H1 (cell line): ENCODE results near the gene PAWR. TPM values are rescaled to one million over a fixed set of nuclear protein-coding genes. Genes with fewer than 3 reads are reported as not detected.

Experiments used
- CTCF ChIA-PET: fragments of 300-600 bp; sonication (Branson Sonifier 250); formaldehyde crosslinking; loops from one replicate; lab custom pipeline; 2021; ENCODE audit not compliant: partially characterized antibody; lab: Charles Lee
- POLR2A ChIA-PET: fragments of 300-600 bp; sonication (Branson Sonifier 250); formaldehyde crosslinking; loops from one replicate; lab custom pipeline; 2021; ENCODE audit warnings: inconsistent platforms; ENCODE audit not compliant: partially characterized antibody; lab: Charles Lee
- DNase-seq, 2 experiments: peaks; one replicate each; pipeline versions ENCODE4 v3.0.0 to v3.0.0-alpha.2; 2010 to 2022; ENCODE audit warnings: low spot score in 2 of 2, low read depth in 1 of 2, mixed read lengths in 1 of 2
- FAIRE-seq: peaks from 2 replicates; lab custom pipeline; 2011; peaks lifted over from hg19 to GRCh38; lab: Jason Lieb, UNC
- H2AFZ ChIP-seq: 2 replicates; pipeline ENCODE4 v1.8.1; 2012; ENCODE audit warnings: low read length, inconsistent platforms
- H2AK5ac ChIP-seq: 2 replicates; pipeline ENCODE4 v1.6.1; 2013; ENCODE audit warnings: low read depth, low read length
- H2BK120ac ChIP-seq: replicated peaks from 2 replicates; pipeline ENCODE3; 2013; ENCODE audit warnings: low read depth, low read length, inconsistent platforms
- H2BK12ac ChIP-seq: 2 replicates; pipeline ENCODE4 v1.6.1; 2013; ENCODE audit warnings: low read depth, low read length
- H2BK15ac ChIP-seq: 2 replicates; pipeline ENCODE4 v1.6.1; 2013; ENCODE audit warnings: low read length
- H2BK20ac ChIP-seq: 2 replicates; pipeline ENCODE4 v1.6.1; 2013; ENCODE audit warnings: low read length
- H2BK5ac ChIP-seq: 2 replicates; pipeline ENCODE4 v1.6.1; 2013; ENCODE audit warnings: low read depth, low read length
- H3K14ac ChIP-seq: 2 replicates; pipeline ENCODE4 v1.6.1; 2013; ENCODE audit warnings: inconsistent platforms; ENCODE audit not compliant: insufficient read length
- H3K18ac ChIP-seq: 2 replicates; pipeline ENCODE4 v1.6.1; 2013; ENCODE audit warnings: low read length; ENCODE audit errors: extremely low read depth
- H3K23ac ChIP-seq: 2 replicates; pipeline ENCODE4 v1.6.1; 2013; ENCODE audit warnings: inconsistent platforms; ENCODE audit not compliant: insufficient read length
- H3K23me2 ChIP-seq: 2 replicates; pipeline ENCODE4 v1.6.1; 2013; ENCODE audit warnings: low read depth, low read length
- H3K27ac ChIP-seq: 2 replicates; pipeline ENCODE4 v1.6.1; 2011; ENCODE audit warnings: low read depth, low read length, inconsistent platforms
- H3K27me3 ChIP-seq, 4 experiments: replicated peaks in 1 of 4; 1 replicate in 1 of 4; 2 replicates in 3 of 4; pipeline versions ENCODE4 v1.6.1 to v1.8.1; 2011 to 2013; ENCODE audit warnings: low read length in 3 of 4, mild to moderate bottlenecking in 3 of 4, inconsistent platforms in 2 of 4, mixed read lengths in 2 of 4, moderate library complexity in 1 of 4; ENCODE audit not compliant: control insufficient read depth in 3 of 4, insufficient read depth in 3 of 4; ENCODE audit errors: extremely low read depth in 1 of 4
- H3K36me3 ChIP-seq, 4 experiments: 2 replicates each; pipeline versions ENCODE4 v1.6.1 to v1.8.1; 2011 to 2013; ENCODE audit warnings: mild to moderate bottlenecking in 4 of 4, low read length in 3 of 4, moderate library complexity in 2 of 4, control low read depth in 1 of 4, inconsistent platforms in 1 of 4; ENCODE audit not compliant: insufficient read depth in 4 of 4, control insufficient read depth in 2 of 4
- H3K4ac ChIP-seq: replicated peaks from 2 replicates; pipeline ENCODE3; 2013; ENCODE audit warnings: low read length, low read depth, mixed read lengths, inconsistent platforms; ENCODE audit not compliant: insufficient read length
- H3K4me1 ChIP-seq, 4 experiments: replicated peaks in 1 of 4; 1 replicate in 1 of 4; 2 replicates in 3 of 4; pipeline versions ENCODE4 v1.6.1 to v1.8.1; 2011 to 2013; ENCODE audit warnings: low read length in 3 of 4, inconsistent platforms in 2 of 4, mixed read lengths in 1 of 4; ENCODE audit not compliant: insufficient read depth in 4 of 4, control insufficient read depth in 3 of 4
- H3K4me2 ChIP-seq, 2 experiments: 2 replicates each; pipeline versions ENCODE4 v1.6.1 to v1.8.1; 2011 to 2013; ENCODE audit warnings: low read depth in 2 of 2, low read length in 2 of 2, control low read depth in 1 of 2, inconsistent platforms in 1 of 2, mild to moderate bottlenecking in 1 of 2; ENCODE audit not compliant: insufficient read depth in 1 of 2
- H3K4me3 ChIP-seq, 4 experiments: fragments of 200-600, 300-600 bp in 1 of 4; sonication (generic), shearing (Covaris generic), sonication (Bioruptor Twin) in 1 of 4; 2 replicates each; pipeline versions ENCODE4 v1.5.1 to v1.8.1; 2011 to 2016; ENCODE audit warnings: low read length in 4 of 4, low read depth in 3 of 4, control low read depth in 2 of 4, inconsistent platforms in 2 of 4, mild to moderate bottlenecking in 2 of 4, mixed read lengths in 1 of 4, moderate library complexity in 1 of 4; ENCODE audit not compliant: insufficient read depth in 2 of 4; ENCODE audit errors: extremely low read depth in 1 of 4
- H3K56ac ChIP-seq: replicated peaks from 2 replicates; pipeline ENCODE3; 2013; ENCODE audit warnings: low read depth, mild to moderate bottlenecking, mixed read lengths, low read length, inconsistent platforms; ENCODE audit not compliant: insufficient read length
- H3K79me1 ChIP-seq: 2 replicates; pipeline ENCODE4 v1.6.1; 2013; ENCODE audit warnings: low read depth, low read length, control low read depth
- H3K79me2 ChIP-seq, 2 experiments: 2 replicates each; pipeline versions ENCODE4 v1.6.1 to v1.8.1; 2012 to 2013; ENCODE audit warnings: low read length in 2 of 2, mild to moderate bottlenecking in 2 of 2, inconsistent platforms in 1 of 2; ENCODE audit not compliant: insufficient read depth in 2 of 2, control insufficient read depth in 1 of 2
- H3K9ac ChIP-seq, 4 experiments: replicated peaks in 1 of 4; 1 replicate in 1 of 4; 2 replicates in 3 of 4; pipeline versions ENCODE4 v1.6.1 to v1.8.1; 2011 to 2013; ENCODE audit warnings: low read depth in 3 of 4, low read length in 3 of 4, control low read depth in 2 of 4, mild to moderate bottlenecking in 2 of 4, moderate library complexity in 2 of 4, inconsistent platforms in 1 of 4; ENCODE audit errors: extremely low read depth in 1 of 4
- H3K9me3 ChIP-seq, 2 experiments: 2 replicates each; pipeline versions ENCODE4 v1.6.1 to v1.8.1; 2012 to 2013; ENCODE audit warnings: mild to moderate bottlenecking in 2 of 2, moderate library complexity in 2 of 2, control low read depth in 1 of 2, inconsistent platforms in 1 of 2, low read depth in 1 of 2, low read length in 1 of 2, mixed read lengths in 1 of 2; ENCODE audit not compliant: insufficient read depth in 2 of 2
- H4K20me1 ChIP-seq, 2 experiments: replicated peaks in 1 of 2; 2 replicates each; pipeline versions ENCODE3 to v1.8.1; 2011 to 2013; ENCODE audit warnings: inconsistent platforms in 2 of 2, low read length in 2 of 2, mild to moderate bottlenecking in 1 of 2; ENCODE audit not compliant: insufficient read depth in 2 of 2, control insufficient read depth in 1 of 2
- H4K5ac ChIP-seq: 2 replicates; pipeline ENCODE4 v1.6.1; 2013; ENCODE audit warnings: low read length, low read depth, mixed read lengths, inconsistent platforms; ENCODE audit not compliant: insufficient read length
- H4K8ac ChIP-seq: 2 replicates; pipeline ENCODE4 v1.8.0; 2013; ENCODE audit warnings: mild to moderate bottlenecking, moderate library complexity, low read length, inconsistent platforms; ENCODE audit not compliant: insufficient read depth; ENCODE audit errors: extremely low read depth
- H4K91ac ChIP-seq: replicated peaks from 2 replicates; pipeline ENCODE3; 2013; ENCODE audit warnings: low read length, mixed read lengths, inconsistent platforms; ENCODE audit not compliant: insufficient read length
- CHD2 ChIP-seq: IDR thresholded peaks from 2 replicates; pipeline ENCODE4 v1.6.1; 2012; ENCODE audit warnings: low read length, improper control_type of control experiment
- CTBP2 ChIP-seq: IDR thresholded peaks from 2 replicates; pipeline ENCODE4 v1.7.0; 2011; ENCODE audit warnings: borderline replicate concordance, mild to moderate bottlenecking, moderate library complexity, mixed read lengths, low read length; ENCODE audit not compliant: insufficient read depth, insufficient read length
- HDAC6 ChIP-seq: IDR thresholded peaks from one replicate; pipeline ENCODE4 v1.7.1; 2012; ENCODE audit warnings: low read depth, mild to moderate bottlenecking, inconsistent platforms, low read length, moderate library complexity
- MAFK ChIP-seq: IDR thresholded peaks from 2 replicates; pipeline ENCODE4 v1.6.1; 2012; ENCODE audit warnings: low read depth, mild to moderate bottlenecking, improper control_type of control experiment, low read length
- NRF1 ChIP-seq: IDR thresholded peaks from 2 replicates; pipeline ENCODE4 v1.6.1; 2011; ENCODE audit warnings: mild to moderate bottlenecking, low read depth, low read length, improper control_type of control experiment
- PHF8 ChIP-seq: fragments of 200-600 bp; sonication (generic); conservative IDR thresholded peaks from 2 replicates; pipeline ENCODE4 v1.7.1; 2012; ENCODE audit warnings: low read depth, mild to moderate bottlenecking, inconsistent platforms, low read length, moderate library complexity
- POLR2AphosphoS5 ChIP-seq: IDR thresholded peaks from 2 replicates; pipeline ENCODE4 v1.6.1; 2011; ENCODE audit warnings: low read depth, low read length
- RAD21 ChIP-seq, 2 experiments: IDR thresholded peaks in 1 of 2; conservative IDR thresholded peaks in 1 of 2; 2 replicates each; pipeline ENCODE4 v1.6.1; 2011; ENCODE audit warnings: low read depth in 2 of 2, low read length in 2 of 2, improper control_type of control experiment in 1 of 2, inconsistent platforms in 1 of 2, mild to moderate bottlenecking in 1 of 2, moderate library complexity in 1 of 2
- RNF2 ChIP-seq: fragments of 200-900, 300-1000 bp; sonication (generic); IDR thresholded peaks from 2 replicates; pipeline ENCODE4 v1.7.1; 2016; ENCODE audit warnings: borderline replicate concordance, low read depth, mild to moderate bottlenecking, antibody characterized with exemption, low read length; ENCODE audit not compliant: poor library complexity, severe bottlenecking; ENCODE audit errors: missing control alignments
- TAF1 ChIP-seq: IDR thresholded peaks from 2 replicates; pipeline ENCODE4 v1.6.1; 2011; ENCODE audit warnings: mild to moderate bottlenecking, low read depth, low read length
- TCF12 ChIP-seq: IDR thresholded peaks from 2 replicates; pipeline ENCODE4 v1.6.1; 2011; ENCODE audit warnings: low read depth, mild to moderate bottlenecking, low read length
- ZNF274 ChIP-seq: IDR thresholded peaks from 2 replicates; pipeline ENCODE4 v1.7.0; 2012; ENCODE audit warnings: low read length, borderline replicate concordance; ENCODE audit errors: extremely low read depth
- WGBS, 2 experiments: shearing (Covaris generic) in 1 of 2; methylation state at CpG; one replicate each; pipeline versions ENCODE4 v1.1.6 to v1.1.7; 2013 to 2015; ENCODE audit warnings: low lambda C conversion rate in 2 of 2, mixed read lengths in 2 of 2, inconsistent platforms in 1 of 2, low coverage in 1 of 2, missing lambda C conversion rate in 1 of 2; ENCODE audit not compliant: insufficient replicate concordance in 2 of 2, insufficient coverage in 1 of 2, insufficient read length in 1 of 2; ENCODE audit errors: extremely low coverage in 1 of 2, missing lambda C conversion rate in 1 of 2; 5-methylcytosine and 5-hydroxymethylcytosine counted together
- polyA plus RNA-seq, 7 experiments: library from polyadenylated mRNA; depleted of rRNA in 3 of 7; stranded (reverse) in 5 of 7; unstranded in 2 of 7; fragments of >200 nt in 5 of 7; fragments of 200-250 nt in 2 of 7; gene quantifications; 1 replicate in 5 of 7; 2 replicates in 1 of 7; 4 replicates in 1 of 7; pipeline versions ENCODE4 v1.2.1 to v1.2.3, GENCODE V29; 2011 to 2013; ENCODE audit warnings: missing spikeins in 2 of 7, mixed read lengths in 2 of 7
- total RNA-seq: library from RNA; stranded (reverse); fragmentation: NEBNext Ultra II Directional; extraction: Animal tissue kit (Norgen Biotek cat#: 25700); gene quantifications from 2 replicates; pipeline ENCODE4 v1.2.1, GENCODE V29; 2021
- TF ChIP-seq, protein P1 (sequence below): IDR thresholded peaks from 2 replicates; pipeline ENCODE4 v1.6.1; 2012; ENCODE audit warnings: inconsistent platforms

The PAWR gene
- total and polyA plus RNA-seq, 2 of the 8 experiments (the other 6 are each of a cell fraction or from before 2014, with no cell fraction given) = 28.3 to 327 TPM

GRCh38 chr12:79537675-79538074 lies 153.1 kb downstream of the PAWR start:
- Histone ChIP-seq H3K4me2 (no peak overlapping the region), H3K9me3 (no peaks in the 10 kb centered on the region; a peak in 1 of 4 replicates), H3K4me1 (no peaks in the 10 kb centered on the region; a peak in 1 of 7 replicates), H2AK5ac (no peak overlapping the region), H3K4me3 (no peak overlapping the region), H2AFZ (no peak overlapping the region), H3K79me2 (no peaks in the 10 kb centered on the region), H3K9ac (no peak overlapping the region), H4K5ac (no peak overlapping the region), H2BK5ac (no peak overlapping the region), H2BK15ac (no peak overlapping the region), H4K20me1 (no peaks in the 10 kb centered on the region), H3K79me1 (no peaks in the 10 kb centered on the region), H4K8ac (no peak overlapping the region), H3K23me2 (no peaks in the 10 kb centered on the region), H3K27me3 (no peaks in the 10 kb centered on the region), H3K4ac (no peak overlapping the region), H3K18ac (no peak overlapping the region; the same call in 1 of the 2 replicates), H3K14ac (no peak overlapping the region), H2BK12ac (no peak overlapping the region), H3K36me3 (peaks cover 0 to 3% (median 0%) of the 10 kb centered on the region in 4 experiments; a peak in 1 of 8 replicates), H2BK120ac (no peak overlapping the region), H2BK20ac (no peak overlapping the region), H3K23ac (no peak overlapping the region), H3K56ac (no peak overlapping the region), H3K27ac (no peak overlapping the region), H4K91ac (no peak overlapping the region)
- POLR2A ChIA-PET = no interaction called here
- FAIRE-seq (no peak), DNase-seq (no peak)
- CTCF ChIA-PET = no interaction called here
- WGBS, 2 experiments = 95% methylated on average over 3 of the region's 3 CpGs; no CpG with 5 or more reads in 1 of the 2 experiments
- TF ChIP-seq POLR2AphosphoS5 (no peak), ZNF274 (no peak), NRF1 (no peak), RAD21 (IDR thresholded peaks at IDR 0.05 in 1 of 2, conservative IDR thresholded peaks at IDR 0.05 in 1 of 2; ENCODE audit: low read depth in 2 of 2, low read length in 2 of 2) (no peak), PHF8 (no peak), CTBP2 (no peak), TAF1 (no peak), HDAC6 (no peak), MAFK (no peak), TCF12 (no peak), CHD2 (no peak), RNF2 (no peak)
- TF ChIP-seq, protein P1, sequence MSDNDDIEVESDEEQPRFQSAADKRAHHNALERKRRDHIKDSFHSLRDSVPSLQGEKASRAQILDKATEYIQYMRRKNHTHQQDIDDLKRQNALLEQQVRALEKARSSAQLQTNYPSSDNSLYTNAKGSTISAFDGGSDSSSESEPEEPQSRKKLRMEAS = no peak
